A549 treated with AZD2906 at 1 μM for 4 hours (cell line): Measurements from ENCODE around the gene CLDN5. TPM values are rescaled to one million over a fixed set of nuclear protein-coding genes. Genes with fewer than 3 reads are reported as not detected.

ENCODE experiments used
- total RNA-seq: library from RNA; stranded (reverse); fragments of 200-300 nt; extraction: Qiagen RNA extraction; gene quantifications from 5 replicates; pipeline ENCODE4 v1.2.3, GENCODE V29; 2022

CLDN5 gene
- total RNA-seq, result not detected in 5 replicates

GRCh38 chr22:19524170-19525115 lies at the start of gene CLDN5:
Gene CLDN5 (minus strand): TSS chr22:19524410. CDS start chr22:19524255, 155 bp downstream.

GRCh38 chr22:19479355-19480172 lies 44.6 kb downstream of the CLDN5 start, which contains the start of gene CDC45:
Gene CDC45 (plus strand): TSS chr22:19479920. CDS start chr22:19479969, 49 bp downstream.

GRCh38 chr22:19478901-19479354 lies 45.3 kb downstream of the CLDN5 start, which contains the start of gene UFD1:
Gene UFD1 (minus strand): TSS chr22:19479193. CDS start chr22:19479085, 108 bp downstream.

Other genes with a start within 250 kb of the CLDN5 start
- 4.5 to 5.6 TPM (median 5.3 TPM) in 5 replicates for gene CLTCL1, start 232.7 kb downstream of the CLDN5 start, total RNA-seq
- gene HIRA, start 92.7 kb downstream of the CLDN5 start, total RNA-seq, result 20.7 to 24.5 TPM (median 23.0 TPM) in 5 replicates
- 37.5 to 53.0 TPM (median 45.8 TPM) in 5 replicates for gene MRPL40, start 91.9 kb downstream of the CLDN5 start, total RNA-seq
- 11.7 to 16.8 TPM (median 15.7 TPM) in 5 replicates for gene C22orf39, start 76.7 kb downstream of the CLDN5 start, total RNA-seq
- 94.9 to 97.7 TPM (median 97.4 TPM) in 5 replicates for gene UFD1, start 45.2 kb downstream of the CLDN5 start, total RNA-seq
- gene CDC45, start 44.5 kb downstream of the CLDN5 start, total RNA-seq, result 23.1 to 26.3 TPM (median 24.5 TPM) in 5 replicates
- 7.4 to 11.5 TPM (median 10.3 TPM) in 5 replicates for gene SEPTIN5, start 190.1 kb upstream of the CLDN5 start, total RNA-seq
- gene GP1BB, start 199.1 kb upstream of the CLDN5 start, total RNA-seq, result 0.75 to 2.7 TPM (median 2.1 TPM) in 5 replicates
- gene TBX1, start 236.4 kb upstream of the CLDN5 start, total RNA-seq, result 2.6 to 4.9 TPM (median 4.4 TPM) in 5 replicates